GM15510 (cell line): ENCODE measurements around the gene KDM3A.

Source experiments
- POLR2A ChIP-seq: IDR thresholded peaks from 3 replicates; pipeline ENCODE4 v1.6.1; 2011; ENCODE audit warnings: borderline replicate concordance; ENCODE audit not compliant: insufficient read length; ENCODE audit errors: extremely low read depth

The KDM3A gene

DNA sequence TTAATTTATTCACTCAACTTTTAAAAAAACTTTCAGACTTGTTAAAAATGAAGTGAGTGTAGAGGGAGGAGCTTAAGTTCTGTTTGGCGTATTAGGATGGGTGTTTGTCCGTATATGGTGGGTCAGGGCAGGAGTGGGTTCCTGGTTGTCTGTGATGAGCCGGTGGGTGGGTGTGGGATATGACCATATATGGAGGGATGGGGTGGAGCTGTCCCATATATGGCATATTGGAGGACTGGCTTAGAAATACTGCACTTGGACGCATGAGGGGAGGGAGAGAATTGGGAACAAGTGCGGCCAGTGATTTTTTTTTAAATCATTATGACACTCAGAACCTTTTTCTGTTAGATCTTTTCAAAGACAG, 1.5 kb downstream of the KDM3A start:
- no peak for TF ChIP-seq POLR2A

DNA sequence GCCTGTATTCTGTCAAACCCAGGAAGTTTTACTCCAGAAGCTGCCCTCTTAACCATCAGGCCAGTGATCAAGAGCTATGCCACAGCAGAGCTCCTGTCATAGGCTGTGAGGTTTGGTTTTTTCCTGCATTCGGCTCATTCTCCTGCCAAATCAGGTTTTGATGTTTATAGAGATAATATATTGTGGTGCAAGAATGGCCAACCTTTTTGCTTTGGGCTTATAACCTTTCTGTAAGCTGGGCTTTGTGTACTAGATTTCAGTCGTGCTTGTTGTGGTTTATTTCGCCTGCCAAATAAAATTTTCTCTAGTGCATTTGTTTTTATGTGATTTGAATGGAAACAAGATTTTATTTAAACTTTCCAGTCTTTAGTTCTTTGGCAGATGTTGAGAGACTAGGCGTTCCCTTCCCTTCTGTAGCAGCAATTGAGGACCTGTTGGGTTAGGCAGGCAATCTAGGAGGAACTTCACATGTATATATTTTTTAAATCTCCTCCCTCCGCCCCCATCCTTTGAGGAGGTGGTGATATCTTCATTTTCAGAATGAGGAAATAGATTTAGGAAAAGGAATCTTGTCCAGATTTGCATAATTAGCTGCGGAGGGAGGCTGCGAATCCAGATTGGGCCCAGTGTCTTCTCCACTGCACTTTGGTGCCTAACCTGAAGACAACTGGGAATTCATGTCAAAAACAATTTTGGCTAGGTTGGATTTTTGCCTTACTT, 2.6 kb downstream of the KDM3A start:
- no peak for TF ChIP-seq POLR2A

DNA sequence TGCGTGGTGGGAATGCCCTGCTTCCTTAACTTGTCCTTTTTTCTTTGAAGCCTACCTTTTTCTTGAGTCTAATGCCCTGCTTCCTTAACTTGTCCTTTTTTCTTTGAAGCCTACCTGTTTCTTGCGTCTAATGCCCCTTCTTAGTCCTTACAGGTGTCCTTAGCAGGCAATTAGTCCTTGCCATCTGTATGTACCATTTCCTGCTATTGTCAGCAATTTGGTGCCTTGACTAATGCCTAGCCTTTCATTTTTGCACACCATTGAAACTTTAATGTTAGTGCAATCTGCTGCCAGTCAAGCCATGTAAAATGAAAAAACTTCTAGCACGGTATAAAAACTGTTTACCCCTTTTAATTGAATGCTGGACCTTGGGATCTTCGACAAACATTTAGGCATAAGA, 4.3 kb downstream of the KDM3A start:
- no peak for TF ChIP-seq POLR2A

DNA sequence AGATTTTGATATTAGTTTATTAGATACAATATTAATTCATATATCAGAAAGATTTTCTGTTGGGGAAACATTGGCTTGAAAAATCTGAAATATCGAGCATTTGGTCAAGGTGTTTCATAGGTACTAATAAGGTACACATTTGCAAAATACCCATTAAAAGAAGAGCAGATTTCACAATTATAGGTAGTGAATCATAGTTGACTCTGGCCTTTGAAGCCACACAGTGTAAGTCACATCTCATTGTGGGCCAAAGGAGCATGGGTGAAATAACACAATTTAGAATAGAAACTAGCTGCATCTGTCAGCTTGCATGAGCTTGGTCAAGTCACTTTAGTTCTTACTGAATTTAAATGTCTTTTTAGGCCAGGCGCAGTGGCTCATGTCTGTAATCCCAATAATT, 4.9 kb downstream of the KDM3A start:
- no peak for TF ChIP-seq POLR2A

DNA sequence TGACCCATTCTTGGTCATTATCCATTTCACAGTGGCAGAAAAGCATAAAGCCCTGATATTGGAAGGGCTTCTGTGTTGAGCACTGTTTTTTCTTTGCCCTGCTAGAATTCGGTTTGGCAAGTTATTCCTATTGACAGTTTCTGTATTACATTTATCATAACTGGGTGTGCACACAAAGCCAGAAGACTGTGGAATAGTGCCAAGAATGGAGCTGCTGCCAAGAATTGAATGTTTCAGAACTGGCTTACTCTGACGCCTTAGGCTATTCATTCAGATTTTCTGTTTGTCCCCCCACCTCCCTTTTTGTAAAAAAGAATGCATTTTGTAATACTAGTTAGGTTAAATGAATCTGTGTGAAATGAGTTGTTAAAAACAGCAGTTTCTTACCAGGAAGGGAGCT, 12.7 kb downstream of the KDM3A start:
- TF ChIP-seq POLR2A: no peak

DNA sequence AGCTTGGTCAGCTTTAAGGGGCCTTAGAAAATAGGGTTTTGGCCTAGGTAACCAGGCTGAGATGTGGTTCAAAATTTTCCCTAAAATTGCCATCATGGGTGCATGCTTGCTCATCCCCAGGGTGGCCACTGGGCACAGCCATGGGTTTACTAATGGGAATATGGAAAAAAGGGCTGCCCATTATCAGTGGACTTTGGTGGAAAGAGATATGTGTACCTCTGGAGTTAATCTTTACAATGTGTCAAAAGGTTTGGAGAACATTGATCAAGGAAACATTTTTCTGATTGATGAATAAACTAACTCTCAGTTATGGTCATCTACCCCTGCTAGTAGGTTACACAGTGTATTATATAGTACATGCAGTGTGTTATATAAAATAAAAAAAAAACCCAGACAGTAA, 13.1 kb downstream of the KDM3A start:
- no peak for TF ChIP-seq POLR2A

DNA sequence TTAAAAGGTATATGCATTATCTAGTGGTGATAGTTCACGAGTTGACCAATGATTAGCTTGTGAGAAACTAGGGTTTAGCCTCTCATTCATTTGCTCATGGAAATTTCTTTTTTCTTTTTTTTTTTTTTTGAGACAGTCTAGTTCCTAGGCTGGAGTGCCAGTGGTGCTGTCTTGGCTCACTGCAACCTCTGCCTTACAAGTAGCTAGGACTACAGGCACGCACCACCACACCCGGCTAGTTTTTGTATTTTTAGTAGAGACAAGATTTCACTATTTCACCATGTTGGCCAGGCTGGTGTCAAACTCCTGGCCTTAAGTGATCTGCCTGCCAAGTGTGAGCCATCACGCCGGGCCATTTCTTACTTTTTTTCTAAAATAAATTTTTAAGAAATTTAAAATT, 14.0 kb downstream of the KDM3A start:
- no peak for TF ChIP-seq POLR2A

DNA sequence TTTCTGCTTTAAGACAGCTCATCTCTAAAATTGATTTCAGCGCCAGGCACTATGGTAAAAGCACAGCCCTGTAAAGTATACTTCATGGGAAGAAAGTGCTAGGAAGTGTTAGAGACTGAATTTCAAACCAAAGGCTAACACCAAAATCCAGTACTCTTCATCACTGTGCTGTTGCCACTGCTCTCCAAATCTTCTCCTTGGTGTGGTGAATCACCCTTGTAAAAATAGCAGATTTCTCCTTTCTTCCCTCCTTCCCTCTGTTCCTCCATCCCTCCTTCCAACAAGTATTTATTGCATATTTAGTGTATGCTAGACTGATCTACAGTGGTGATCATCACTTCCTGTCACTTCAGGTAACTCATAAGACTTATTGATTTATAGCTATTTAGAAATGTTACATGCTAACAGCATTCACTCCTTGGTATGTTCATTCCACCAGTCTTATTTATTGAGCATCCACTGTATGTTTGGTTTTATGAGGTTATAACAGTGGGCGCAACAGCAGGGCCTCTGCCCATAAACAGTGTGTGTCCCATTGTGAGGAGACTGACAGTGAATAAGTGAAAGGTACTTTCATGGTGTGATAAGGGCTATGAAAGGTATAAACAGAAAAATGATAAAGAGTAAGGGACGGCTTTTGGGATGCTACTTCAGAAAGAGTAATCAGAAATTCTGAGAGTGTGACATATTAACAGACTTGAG, 20.0 kb downstream of the KDM3A start:
- TF ChIP-seq POLR2A: no peak

DNA sequence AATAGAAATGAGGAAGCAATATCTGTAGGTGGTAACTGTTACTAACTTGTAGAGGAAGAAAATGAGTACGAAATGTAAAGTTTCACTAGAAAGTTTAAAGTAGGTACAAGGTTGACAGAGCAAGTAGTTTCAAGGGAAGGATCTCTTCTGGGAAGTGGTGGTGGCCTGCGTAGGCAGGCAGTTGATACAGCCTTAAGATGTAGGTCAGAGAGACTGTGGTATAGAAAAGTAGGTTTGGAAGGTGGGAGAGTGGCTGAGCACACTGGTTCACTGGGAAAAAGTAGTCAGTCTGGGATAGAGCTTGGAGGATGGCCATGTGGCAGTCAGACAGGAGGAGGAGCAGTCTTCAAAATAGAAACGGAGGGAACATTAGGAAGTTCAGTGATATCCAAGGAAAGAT, 23.5 kb downstream of the KDM3A start:
- no peak for TF ChIP-seq POLR2A

DNA sequence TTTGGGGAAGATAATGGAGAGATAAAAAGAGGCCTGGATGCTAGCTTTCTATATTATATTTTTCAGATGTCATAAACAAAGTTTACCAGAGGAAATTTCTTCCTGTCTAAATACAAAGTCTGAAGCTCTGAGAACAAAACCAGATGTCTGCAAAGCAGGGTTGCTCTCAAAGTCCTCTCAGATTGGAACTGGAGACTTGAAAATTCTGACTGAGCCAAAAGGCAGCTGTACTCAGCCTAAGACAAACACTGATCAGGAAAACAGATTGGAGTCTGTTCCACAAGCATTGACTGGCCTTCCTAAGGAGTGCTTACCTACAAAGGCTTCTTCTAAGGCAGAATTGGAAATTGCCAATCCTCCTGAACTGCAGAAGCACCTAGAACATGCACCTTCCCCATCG, 25.1 kb downstream of the KDM3A start:
- no peak for TF ChIP-seq POLR2A

DNA sequence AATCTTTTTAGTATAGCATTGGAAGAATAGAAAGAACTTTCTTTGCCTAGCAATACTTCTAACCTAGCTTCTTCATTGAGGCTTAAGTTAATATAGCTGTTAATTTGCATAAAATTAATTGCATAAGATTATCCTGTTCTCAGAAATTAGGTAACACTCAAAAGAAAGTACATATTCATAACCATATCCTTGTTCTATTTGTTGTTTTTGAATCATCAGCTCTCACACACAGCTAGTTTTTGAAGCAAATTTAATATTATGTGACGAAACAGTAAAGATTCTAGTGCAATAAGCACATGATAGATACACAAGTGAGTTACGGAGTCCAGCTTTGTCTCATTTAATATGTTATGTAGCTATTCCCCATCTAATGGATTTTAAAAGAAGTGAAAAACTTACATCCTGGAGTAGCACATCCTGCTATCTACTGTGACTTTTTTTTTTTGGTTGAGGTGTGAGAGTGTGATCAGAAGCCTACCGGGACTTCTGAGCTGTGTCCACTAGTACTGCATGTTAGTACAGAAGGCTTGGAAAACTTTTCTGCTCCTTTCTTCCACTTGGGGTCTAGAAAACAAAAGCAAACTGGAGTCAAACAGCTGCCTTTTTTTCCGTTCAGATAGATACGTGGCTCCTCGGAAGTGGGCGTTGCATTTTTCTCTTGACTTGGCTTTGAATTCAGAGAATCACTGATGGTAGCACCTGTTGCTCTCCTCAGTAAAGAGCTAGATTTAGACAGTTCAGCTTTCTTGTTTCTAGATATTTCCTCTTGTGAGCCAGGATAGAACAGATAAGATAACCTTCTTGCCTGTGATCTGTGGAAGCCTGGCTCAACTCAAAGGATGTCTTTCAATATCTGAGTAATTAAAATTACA, 27.2 kb downstream of the KDM3A start:
- no peak for TF ChIP-seq POLR2A

DNA sequence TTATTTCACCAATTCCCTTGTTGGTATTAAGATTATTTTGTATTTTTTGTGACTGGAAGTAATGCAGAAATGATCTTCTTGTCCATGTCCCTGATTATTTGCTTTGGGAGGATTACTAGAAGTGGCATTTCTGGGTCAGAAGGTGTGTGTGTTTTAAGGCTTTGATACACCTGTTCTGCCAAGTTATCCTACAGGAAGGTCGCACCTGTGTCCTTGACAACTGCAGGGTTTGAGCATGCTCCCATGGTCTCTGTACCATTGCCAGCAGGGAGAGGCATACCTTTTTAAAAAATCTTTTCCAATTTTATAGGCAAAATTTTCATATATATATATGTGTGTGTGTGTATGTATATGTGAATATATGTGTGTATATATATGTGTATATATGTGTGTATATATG, 29.7 kb downstream of the KDM3A start:
- TF ChIP-seq POLR2A: no peak

DNA sequence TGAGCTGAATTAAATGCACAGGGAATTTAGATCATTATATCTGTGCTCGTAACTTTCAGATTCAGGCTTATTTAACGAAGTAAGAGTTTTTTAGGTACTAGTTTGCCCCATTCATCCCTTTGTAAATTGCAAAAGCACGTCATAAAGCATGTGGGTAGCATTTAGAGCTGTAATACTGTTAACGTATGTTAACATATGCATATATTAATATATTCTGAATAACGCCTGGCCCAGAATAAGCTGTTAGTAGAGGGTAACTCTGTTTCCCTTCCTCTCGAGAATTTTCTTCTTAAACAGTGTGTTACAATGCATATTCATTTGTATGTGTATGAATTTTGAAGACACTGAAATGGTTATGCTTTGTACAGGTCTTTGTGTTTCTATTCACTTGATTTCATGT, 30.5 kb downstream of the KDM3A start:
- TF ChIP-seq POLR2A: no peak

DNA sequence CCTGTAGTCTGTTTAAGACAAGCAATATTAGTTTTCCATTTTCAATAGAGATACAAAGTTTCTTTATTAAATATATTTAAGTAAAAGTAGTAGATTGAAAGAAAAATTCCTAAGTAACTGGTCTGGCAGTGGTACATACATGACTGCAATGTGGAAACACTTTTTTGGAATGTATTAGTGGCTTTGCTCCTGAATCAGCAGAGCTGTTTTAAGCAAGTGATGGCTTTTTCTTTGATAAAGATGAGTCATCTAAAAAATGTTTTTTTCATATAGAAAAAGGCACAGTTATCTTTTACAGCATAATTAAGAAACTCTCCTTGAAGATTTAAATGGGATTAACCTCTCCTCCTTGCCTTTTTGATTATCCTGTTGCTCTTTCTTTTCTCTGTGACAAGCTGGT, 34.9 kb downstream of the KDM3A start:
- no peak for TF ChIP-seq POLR2A

DNA sequence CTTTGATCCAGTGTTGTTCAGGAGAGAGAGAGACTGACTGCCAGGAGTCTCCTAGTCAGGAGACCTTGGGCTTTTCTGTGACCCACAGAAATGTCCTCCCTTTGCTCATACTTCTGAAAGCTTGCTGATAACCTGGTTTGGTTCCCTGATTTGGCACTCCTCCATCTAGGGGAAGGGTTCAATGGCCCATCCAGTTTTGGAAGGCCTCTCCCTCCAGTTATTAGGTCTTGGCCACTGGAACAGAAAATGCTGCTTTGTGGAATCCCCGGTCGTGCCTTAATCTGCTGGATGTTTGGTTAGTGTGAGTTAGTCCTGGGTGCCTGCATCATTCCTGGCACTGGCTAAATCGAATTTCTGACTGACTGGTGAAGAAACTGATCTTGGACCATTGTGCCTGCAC, 35.7 kb downstream of the KDM3A start:
- TF ChIP-seq POLR2A: no peak
